K562 (cell line): ENCODE data around the gene AIFM3. TPM values are rescaled to one million over a fixed set of nuclear protein-coding genes. Genes with fewer than 3 reads are reported as not detected.

Experiments used
- ESRRA ChIP-seq: fragments of 450-650 bp; IDR thresholded peaks from 2 replicates; pipeline ENCODE4 v1.6.1; 2014; ENCODE audit warnings: low read depth, mild to moderate bottlenecking, moderate library complexity, borderline replicate concordance
- HNRNPK ChIP-seq: fragments of 200-400 bp; formaldehyde crosslinking; IDR thresholded peaks from one replicate; pipeline ENCODE4 v1.6.1; 2018; ENCODE audit warnings: mild to moderate bottlenecking, low read depth, low read length; ENCODE audit not compliant: poor library complexity, severe bottlenecking
- LEF1 ChIP-seq: fragments of 450-650 bp; IDR thresholded peaks from 2 replicates; pipeline ENCODE4 v1.6.1; 2016; ENCODE audit warnings: mild to moderate bottlenecking
- MYNN ChIP-seq, 2 experiments: sonication (generic); formaldehyde crosslinking in 1 of 2; IDR thresholded peaks; 2 replicates each; pipeline versions ENCODE4 v1.5.0 to v1.6.1; 2016 to 2020; ENCODE audit warnings: antibody characterized with exemption in 1 of 2, missing genetic modification reagents in 1 of 2
- PURB ChIP-seq: sonication (generic); formaldehyde crosslinking; IDR thresholded peaks from 2 replicates; pipeline ENCODE4 v1.9.0; 2021; ENCODE audit warnings: low read depth, mild to moderate bottlenecking, missing genetic modification reagents
- ZBTB7A ChIP-seq: IDR thresholded peaks from 2 replicates; pipeline ENCODE4 v1.6.1; 2011; ENCODE audit warnings: low read depth, mild to moderate bottlenecking, low read length, moderate library complexity, borderline replicate concordance; ENCODE audit not compliant: control insufficient read depth
- ZNF512 ChIP-seq: IDR thresholded peaks from 2 replicates; pipeline ENCODE4 v1.6.1; 2016; ENCODE audit warnings: missing genetic modification characterization, missing compliant biosample characterization
- ZNF583 ChIP-seq: fragments of 250-450 bp; sonication (Bioruptor Pico); IDR thresholded peaks from 2 replicates; pipeline ENCODE4 v1.4.0; 2020
- polyA plus RNA-seq, 8 experiments: library from polyadenylated mRNA; depleted of rRNA in 4 of 8; stranded (reverse) in 5 of 8; unstranded in 3 of 8; fragments of >200 nt; fragmentation: Nextera tagmentation in 2 of 8; fragmentation: Illumina TruSeq in 1 of 8; extraction: Ambion mirVana in 2 of 8; extraction: Trizol in 1 of 8; gene quantifications; 2 replicates each; pipeline versions ENCODE4 v1.2.1 to v1.2.3, GENCODE V29; 2011 to 2014; ENCODE audit warnings: inconsistent platforms in 1 of 8, missing spikeins in 1 of 8
- total RNA-seq, 7 experiments: library from RNA; depleted of rRNA in 6 of 7; stranded (reverse); fragments of >200 nt in 6 of 7; fragmentation: Illumina TruSeq in 2 of 7; extraction: Trizol in 2 of 7; gene quantifications; 2 replicates each; pipeline versions ENCODE4 v1.2.1 to v1.2.3, GENCODE V29; 2011 to 2021; ENCODE audit warnings: low replicate concordance in 1 of 7
- TF ChIP-seq, protein P1 (sequence below): fragments of 250-450 bp; sonication (Bioruptor Pico); IDR thresholded peaks from 2 replicates; pipeline ENCODE4 v1.4.0; 2020; ENCODE audit warnings: mild to moderate bottlenecking, moderate library complexity
- TF ChIP-seq, protein P2 (sequence below): sonication (generic); formaldehyde crosslinking; IDR thresholded peaks from 2 replicates; pipeline ENCODE4 v1.9.0; 2022; ENCODE audit warnings: mild to moderate bottlenecking, missing genetic modification reagents
- TF ChIP-seq, protein P3 (sequence below), 3 experiments: fragments of 200-800 bp in 1 of 3; fragments of 250-450 bp in 1 of 3; fragments of 450-650 bp in 1 of 3; sonication (Bioruptor Pico) in 1 of 3; sonication (Bioruptor generic) in 1 of 3; formaldehyde crosslinking in 1 of 3; IDR thresholded peaks; 2 replicates each; pipeline versions ENCODE4 v1.6.1 to v1.8.0; 2016 to 2022; ENCODE audit warnings: mild to moderate bottlenecking in 2 of 3, missing genetic modification characterization in 2 of 3, missing compliant biosample characterization in 1 of 3, moderate library complexity in 1 of 3

The AIFM3 gene
- total and polyA plus RNA-seq, 9 of the 15 experiments (the other 6 are each of a cell fraction or from before 2014, with no cell fraction given) = 0.03 to 0.20 (median 0.07) TPM; not detected in 1

- TF ChIP-seq, protein P1, sequence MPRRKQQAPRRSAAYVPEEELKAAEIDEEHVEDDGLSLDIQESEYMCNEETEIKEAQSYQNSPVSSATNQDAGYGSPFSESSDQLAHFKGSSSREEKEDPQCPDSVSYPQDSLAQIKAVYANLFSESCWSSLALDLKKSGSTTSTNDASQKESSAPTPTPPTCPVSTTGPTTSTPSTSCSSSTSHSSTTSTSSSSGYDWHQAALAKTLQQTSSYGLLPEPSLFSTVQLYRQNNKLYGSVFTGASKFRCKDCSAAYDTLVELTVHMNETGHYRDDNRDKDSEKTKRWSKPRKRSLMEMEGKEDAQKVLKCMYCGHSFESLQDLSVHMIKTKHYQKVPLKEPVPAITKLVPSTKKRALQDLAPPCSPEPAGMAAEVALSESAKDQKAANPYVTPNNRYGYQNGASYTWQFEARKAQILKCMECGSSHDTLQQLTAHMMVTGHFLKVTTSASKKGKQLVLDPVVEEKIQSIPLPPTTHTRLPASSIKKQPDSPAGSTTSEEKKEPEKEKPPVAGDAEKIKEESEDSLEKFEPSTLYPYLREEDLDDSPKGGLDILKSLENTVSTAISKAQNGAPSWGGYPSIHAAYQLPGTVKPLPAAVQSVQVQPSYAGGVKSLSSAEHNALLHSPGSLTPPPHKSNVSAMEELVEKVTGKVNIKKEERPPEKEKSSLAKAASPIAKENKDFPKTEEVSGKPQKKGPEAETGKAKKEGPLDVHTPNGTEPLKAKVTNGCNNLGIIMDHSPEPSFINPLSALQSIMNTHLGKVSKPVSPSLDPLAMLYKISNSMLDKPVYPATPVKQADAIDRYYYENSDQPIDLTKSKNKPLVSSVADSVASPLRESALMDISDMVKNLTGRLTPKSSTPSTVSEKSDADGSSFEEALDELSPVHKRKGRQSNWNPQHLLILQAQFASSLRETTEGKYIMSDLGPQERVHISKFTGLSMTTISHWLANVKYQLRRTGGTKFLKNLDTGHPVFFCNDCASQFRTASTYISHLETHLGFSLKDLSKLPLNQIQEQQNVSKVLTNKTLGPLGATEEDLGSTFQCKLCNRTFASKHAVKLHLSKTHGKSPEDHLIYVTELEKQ (CRISPR knock-in tag) = peak; percentile 89
- TF ChIP-seq, protein P2, sequence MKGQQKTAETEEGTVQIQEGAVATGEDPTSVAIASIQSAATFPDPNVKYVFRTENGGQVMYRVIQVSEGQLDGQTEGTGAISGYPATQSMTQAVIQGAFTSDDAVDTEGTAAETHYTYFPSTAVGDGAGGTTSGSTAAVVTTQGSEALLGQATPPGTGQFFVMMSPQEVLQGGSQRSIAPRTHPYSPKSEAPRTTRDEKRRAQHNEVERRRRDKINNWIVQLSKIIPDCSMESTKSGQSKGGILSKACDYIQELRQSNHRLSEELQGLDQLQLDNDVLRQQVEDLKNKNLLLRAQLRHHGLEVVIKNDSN (CRISPR knock-in tag) = no peak
- TF ChIP-seq MYNN (IDR thresholded peaks at IDR 0.05) (no peak), MYNN (CRISPR knock-in tag; IDR thresholded peaks at IDR 0.05) (no peak), ZNF583 (CRISPR knock-in tag) (peak; percentile 98), ZNF512 (no peak), ESRRA (no peak), HNRNPK (no peak), PURB (no peak), LEF1 (no peak), ZBTB7A (no peak)
- TF ChIP-seq, protein P3, sequence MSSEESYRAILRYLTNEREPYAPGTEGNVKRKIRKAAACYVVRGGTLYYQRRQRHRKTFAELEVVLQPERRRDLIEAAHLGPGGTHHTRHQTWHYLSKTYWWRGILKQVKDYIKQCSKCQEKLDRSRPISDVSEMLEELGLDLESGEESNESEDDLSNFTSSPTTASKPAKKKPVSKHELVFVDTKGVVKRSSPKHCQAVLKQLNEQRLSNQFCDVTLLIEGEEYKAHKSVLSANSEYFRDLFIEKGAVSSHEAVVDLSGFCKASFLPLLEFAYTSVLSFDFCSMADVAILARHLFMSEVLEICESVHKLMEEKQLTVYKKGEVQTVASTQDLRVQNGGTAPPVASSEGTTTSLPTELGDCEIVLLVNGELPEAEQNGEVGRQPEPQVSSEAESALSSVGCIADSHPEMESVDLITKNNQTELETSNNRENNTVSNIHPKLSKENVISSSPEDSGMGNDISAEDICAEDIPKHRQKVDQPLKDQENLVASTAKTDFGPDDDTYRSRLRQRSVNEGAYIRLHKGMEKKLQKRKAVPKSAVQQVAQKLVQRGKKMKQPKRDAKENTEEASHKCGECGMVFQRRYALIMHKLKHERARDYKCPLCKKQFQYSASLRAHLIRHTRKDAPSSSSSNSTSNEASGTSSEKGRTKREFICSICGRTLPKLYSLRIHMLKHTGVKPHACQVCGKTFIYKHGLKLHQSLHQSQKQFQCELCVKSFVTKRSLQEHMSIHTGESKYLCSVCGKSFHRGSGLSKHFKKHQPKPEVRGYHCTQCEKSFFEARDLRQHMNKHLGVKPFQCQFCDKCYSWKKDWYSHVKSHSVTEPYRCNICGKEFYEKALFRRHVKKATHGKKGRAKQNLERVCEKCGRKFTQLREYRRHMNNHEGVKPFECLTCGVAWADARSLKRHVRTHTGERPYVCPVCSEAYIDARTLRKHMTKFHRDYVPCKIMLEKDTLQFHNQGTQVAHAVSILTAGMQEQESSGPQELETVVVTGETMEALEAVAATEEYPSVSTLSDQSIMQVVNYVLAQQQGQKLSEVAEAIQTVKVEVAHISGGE (CRISPR knock-in tag; IDR thresholded peaks at IDR 0.05) = peak in 1 of 3 experiments; percentile 71; a peak in 2 of 6 replicates
Measured at GRCh38 chr22:20981787-20982562, 14.9 kb downstream of the AIFM3 start, which contains the start of gene LZTR1 (continued).
